ENCODE results near the gene NOC2L. TPM values are rescaled to one million over a fixed set of nuclear protein-coding genes. Genes with fewer than 3 reads are reported as not detected.

Gene NOC2L
- total RNA-seq, 1 donor from 2014 or later, result 69.8 TPM

DNA sequence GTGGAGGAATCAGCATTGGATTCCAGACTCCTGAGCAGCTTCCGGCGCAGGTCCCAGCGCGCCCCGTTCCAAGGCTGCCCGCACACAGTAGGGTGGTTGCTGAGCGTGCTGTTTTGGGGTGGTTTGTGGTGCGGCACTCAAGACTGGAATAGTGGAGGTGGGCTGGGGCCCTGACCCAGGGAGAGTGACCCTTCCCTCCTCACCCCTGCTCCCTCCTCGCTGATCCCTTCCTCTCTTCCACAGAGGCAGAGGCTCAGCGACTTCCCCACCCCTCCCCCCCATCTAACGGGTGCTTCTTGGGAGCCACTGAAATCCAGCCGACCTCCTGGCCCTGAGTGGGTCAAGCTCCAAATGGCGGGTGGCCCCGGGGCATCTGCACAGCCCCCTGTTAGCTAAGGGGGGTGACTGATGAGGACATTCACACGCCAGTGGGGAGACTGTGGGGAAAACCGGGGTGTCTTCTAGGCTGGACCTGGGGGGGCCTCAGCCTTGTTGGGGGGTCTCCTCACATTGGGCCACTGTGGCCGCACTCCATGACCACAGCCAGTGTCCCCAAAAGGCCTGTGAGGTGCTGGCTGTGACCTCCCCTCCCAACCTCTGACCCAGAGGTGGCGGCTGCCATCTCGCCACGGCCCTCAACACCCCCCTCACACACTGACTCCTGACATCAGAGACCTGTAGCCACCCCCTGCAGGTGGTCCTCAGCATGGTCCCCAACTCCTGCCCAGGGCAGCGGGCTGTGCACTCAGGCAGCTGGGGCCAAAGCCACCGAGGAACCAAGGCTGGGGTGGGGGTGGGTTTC is 44.8 kb upstream of the NOC2L start:
- peaks cover 2% of the 10 kb centered on the region for H3K36me3 Mint-ChIP-seq
- H3K27me3 Mint-ChIP-seq (ENCODE audit: low read depth), result peaks cover 2% of the 10 kb centered on the region
- H3K27ac Mint-ChIP-seq, result no peak overlapping the region

DNA sequence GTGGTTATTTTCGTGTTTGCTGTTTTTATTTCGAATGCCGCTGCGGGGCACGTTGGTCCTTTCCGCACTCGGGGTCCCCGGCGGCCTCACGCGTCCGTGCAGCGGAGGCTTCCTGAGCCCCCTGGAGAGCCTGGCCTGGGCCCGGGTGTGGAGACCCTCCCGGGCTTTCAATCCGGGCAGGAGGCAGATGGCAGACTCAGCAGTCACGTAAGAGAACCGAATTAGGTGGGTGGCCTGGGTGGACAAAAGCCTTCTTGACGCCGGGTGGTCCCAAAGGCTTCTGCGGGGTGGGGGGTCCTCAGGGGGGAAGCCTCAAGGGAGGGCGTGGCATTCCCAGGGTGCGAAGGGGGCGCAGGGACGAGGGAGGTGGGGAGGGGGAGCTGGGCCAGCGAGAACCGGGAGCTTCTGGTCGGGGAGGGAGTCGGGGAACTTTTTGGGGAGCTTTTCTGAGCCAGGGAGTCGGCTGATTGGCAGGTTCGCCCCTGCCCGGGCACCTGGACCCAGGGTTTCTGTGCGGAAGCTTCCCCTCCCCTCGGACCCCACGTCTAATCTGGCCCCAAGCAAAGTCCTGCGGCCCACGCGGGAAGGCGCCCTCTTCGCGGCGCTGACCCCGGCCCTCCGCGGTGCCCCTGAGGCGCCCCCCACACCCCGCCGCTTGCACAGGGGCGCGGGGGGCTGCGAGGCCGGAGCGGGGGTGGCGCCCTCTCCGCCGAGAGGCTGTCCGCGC is 42.2 kb upstream of the NOC2L start:
- peaks cover 25% of the 10 kb centered on the region for H3K4me1 Mint-ChIP-seq
- H3K27ac Mint-ChIP-seq, result peak overlapping the region; percentile 99
- peaks cover 5% of the 10 kb centered on the region for H3K27me3 Mint-ChIP-seq (ENCODE audit: low read depth)
- peak overlapping the region; percentile 81 for H3K4me3 Mint-ChIP-seq
- no peaks in the 10 kb centered on the region for H3K36me3 Mint-ChIP-seq
- DNase-seq (ENCODE audit: low spot score in 2 of 2, unreplicated experiment in 2 of 2), result peak in 1 of 2 experiments; percentile 25
- no peaks in the 10 kb centered on the region for H3K9me3 Mint-ChIP-seq
- TF ChIP-seq CTCF (IDR thresholded peaks at IDR 0.05; ENCODE audit: unreplicated experiment), result no peak

More for the DNA sequence above, 44.8 kb upstream of the NOC2L start:
- Mint-ChIP-seq H3K4me1 (peaks cover 18% of the 10 kb centered on the region), H3K9me3 (no peaks in the 10 kb centered on the region), H3K4me3 (no peak overlapping the region)
- no peak for DNase-seq (ENCODE audit: low spot score in 2 of 2, unreplicated experiment in 2 of 2)
- no peak for TF ChIP-seq CTCF (IDR thresholded peaks at IDR 0.05; ENCODE audit: unreplicated experiment)

GRCh38 chr1:1000357-1001056 is 41.5 kb upstream of the NOC2L start:
- Mint-ChIP-seq H3K4me1 (peaks cover 25% of the 10 kb centered on the region), H3K27ac (peak overlapping the region; percentile 99), H3K4me3 (peak overlapping the region; percentile 81), H3K27me3 (ENCODE audit: low read depth) (peaks cover 8% of the 10 kb centered on the region), H3K36me3 (no peaks in the 10 kb centered on the region), H3K9me3 (no peaks in the 10 kb centered on the region)
- no peak for TF ChIP-seq CTCF (IDR thresholded peaks at IDR 0.05; ENCODE audit: unreplicated experiment)
- DNase-seq (ENCODE audit: low spot score in 2 of 2, unreplicated experiment in 2 of 2), result peak; percentile 80 to 91

DNA sequence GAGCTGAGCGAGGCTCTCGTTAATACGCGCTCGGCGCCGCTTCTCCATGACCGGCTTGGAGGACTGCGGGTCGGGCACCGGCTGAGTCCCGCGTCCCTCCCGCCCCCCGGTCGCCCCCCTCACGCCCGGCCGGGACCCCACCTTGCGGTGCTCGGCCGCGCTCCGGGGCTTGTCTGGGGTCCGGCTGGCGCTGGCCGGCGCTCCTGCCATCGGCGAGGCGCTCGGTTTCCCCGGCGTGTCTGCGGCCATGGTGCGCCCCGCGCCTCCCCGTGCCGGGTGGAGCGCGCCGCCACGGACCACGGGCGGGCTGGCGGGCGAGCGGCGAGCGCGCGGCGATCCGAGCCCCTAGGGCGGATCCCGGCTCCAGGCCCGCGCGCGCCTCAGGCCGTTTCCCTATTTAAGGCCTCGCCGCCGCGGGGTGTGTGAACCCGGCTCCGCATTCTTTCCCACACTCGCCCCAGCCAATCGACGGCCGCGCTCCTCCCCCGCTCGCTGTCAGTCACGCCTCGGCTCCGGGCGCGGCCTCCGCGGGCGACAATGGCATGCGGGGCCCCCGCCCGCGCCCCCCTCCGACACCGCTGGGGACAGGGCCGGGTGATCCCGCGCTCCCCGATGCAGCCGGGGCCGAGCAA is 40.8 kb upstream of the NOC2L start, which contains the start of gene HES4:
TSS of gene HES4 (minus strand) at position 373 of the 632 bp plus-strand sequence. CDS start at position 249, 124 bp downstream.
- H3K4me1 Mint-ChIP-seq, result peaks cover 21% of the 10 kb centered on the region
- peak within 1 kb of the TSS; percentile 81 for H3K4me3 Mint-ChIP-seq
- H3K36me3 Mint-ChIP-seq, result no peaks in the 10 kb centered on the region
- DNase-seq (ENCODE audit: low spot score in 2 of 2, unreplicated experiment in 2 of 2), result peak; percentile 92 to 96
- no peaks in the 10 kb centered on the region for H3K9me3 Mint-ChIP-seq
- peaks cover 10% of the 10 kb centered on the region for H3K27me3 Mint-ChIP-seq (ENCODE audit: low read depth)
- TF ChIP-seq CTCF (IDR thresholded peaks at IDR 0.05; ENCODE audit: unreplicated experiment), result no peak
- peak within 1 kb of the TSS; percentile 99 for H3K27ac Mint-ChIP-seq

Measured in mesothelial cell of epicardium (in vitro differentiated cells).